H1 (cell line): Measurements from ENCODE around the gene FAM13C. TPM values are rescaled to one million over a fixed set of nuclear protein-coding genes. Genes with fewer than 3 reads are reported as not detected.

Experiments
- CTCF ChIA-PET: fragments of 300-600 bp; sonication (Branson Sonifier 250); formaldehyde crosslinking; loops from one replicate; lab custom pipeline; 2021; ENCODE audit not compliant: partially characterized antibody; lab: Charles Lee
- POLR2A ChIA-PET: fragments of 300-600 bp; sonication (Branson Sonifier 250); formaldehyde crosslinking; loops from one replicate; lab custom pipeline; 2021; ENCODE audit warnings: inconsistent platforms; ENCODE audit not compliant: partially characterized antibody; lab: Charles Lee
- DNase-seq, 2 experiments: peaks; one replicate each; pipeline versions ENCODE4 v3.0.0 to v3.0.0-alpha.2; 2010 to 2022; ENCODE audit warnings: low spot score in 2 of 2, low read depth in 1 of 2, mixed read lengths in 1 of 2
- FAIRE-seq: peaks from 2 replicates; lab custom pipeline; 2011; peaks lifted over from hg19 to GRCh38; lab: Jason Lieb, UNC
- H2AFZ ChIP-seq: 2 replicates; pipeline ENCODE4 v1.8.1; 2012; ENCODE audit warnings: low read length, inconsistent platforms
- H2AK5ac ChIP-seq: 2 replicates; pipeline ENCODE4 v1.6.1; 2013; ENCODE audit warnings: low read depth, low read length
- H2BK120ac ChIP-seq: replicated peaks from 2 replicates; pipeline ENCODE3; 2013; ENCODE audit warnings: low read depth, low read length, inconsistent platforms
- H2BK12ac ChIP-seq: 2 replicates; pipeline ENCODE4 v1.6.1; 2013; ENCODE audit warnings: low read depth, low read length
- H2BK15ac ChIP-seq: 2 replicates; pipeline ENCODE4 v1.6.1; 2013; ENCODE audit warnings: low read length
- H2BK20ac ChIP-seq: 2 replicates; pipeline ENCODE4 v1.6.1; 2013; ENCODE audit warnings: low read length
- H2BK5ac ChIP-seq: 2 replicates; pipeline ENCODE4 v1.6.1; 2013; ENCODE audit warnings: low read depth, low read length
- H3K14ac ChIP-seq: 2 replicates; pipeline ENCODE4 v1.6.1; 2013; ENCODE audit warnings: inconsistent platforms; ENCODE audit not compliant: insufficient read length
- H3K18ac ChIP-seq: 2 replicates; pipeline ENCODE4 v1.6.1; 2013; ENCODE audit warnings: low read length; ENCODE audit errors: extremely low read depth
- H3K23ac ChIP-seq: 2 replicates; pipeline ENCODE4 v1.6.1; 2013; ENCODE audit warnings: inconsistent platforms; ENCODE audit not compliant: insufficient read length
- H3K23me2 ChIP-seq: 2 replicates; pipeline ENCODE4 v1.6.1; 2013; ENCODE audit warnings: low read depth, low read length
- H3K27ac ChIP-seq: 2 replicates; pipeline ENCODE4 v1.6.1; 2011; ENCODE audit warnings: low read depth, low read length, inconsistent platforms
- H3K27me3 ChIP-seq, 4 experiments: replicated peaks in 1 of 4; 1 replicate in 1 of 4; 2 replicates in 3 of 4; pipeline versions ENCODE4 v1.6.1 to v1.8.1; 2011 to 2013; ENCODE audit warnings: low read length in 3 of 4, mild to moderate bottlenecking in 3 of 4, inconsistent platforms in 2 of 4, mixed read lengths in 2 of 4, moderate library complexity in 1 of 4; ENCODE audit not compliant: control insufficient read depth in 3 of 4, insufficient read depth in 3 of 4; ENCODE audit errors: extremely low read depth in 1 of 4
- H3K36me3 ChIP-seq, 4 experiments: 2 replicates each; pipeline versions ENCODE4 v1.6.1 to v1.8.1; 2011 to 2013; ENCODE audit warnings: mild to moderate bottlenecking in 4 of 4, low read length in 3 of 4, moderate library complexity in 2 of 4, control low read depth in 1 of 4, inconsistent platforms in 1 of 4; ENCODE audit not compliant: insufficient read depth in 4 of 4, control insufficient read depth in 2 of 4
- H3K4ac ChIP-seq: replicated peaks from 2 replicates; pipeline ENCODE3; 2013; ENCODE audit warnings: low read length, low read depth, mixed read lengths, inconsistent platforms; ENCODE audit not compliant: insufficient read length
- H3K4me1 ChIP-seq, 4 experiments: replicated peaks in 1 of 4; 1 replicate in 1 of 4; 2 replicates in 3 of 4; pipeline versions ENCODE4 v1.6.1 to v1.8.1; 2011 to 2013; ENCODE audit warnings: low read length in 3 of 4, inconsistent platforms in 2 of 4, mixed read lengths in 1 of 4; ENCODE audit not compliant: insufficient read depth in 4 of 4, control insufficient read depth in 3 of 4
- H3K4me2 ChIP-seq, 2 experiments: 2 replicates each; pipeline versions ENCODE4 v1.6.1 to v1.8.1; 2011 to 2013; ENCODE audit warnings: low read depth in 2 of 2, low read length in 2 of 2, control low read depth in 1 of 2, inconsistent platforms in 1 of 2, mild to moderate bottlenecking in 1 of 2; ENCODE audit not compliant: insufficient read depth in 1 of 2
- H3K4me3 ChIP-seq, 4 experiments: fragments of 200-600, 300-600 bp in 1 of 4; sonication (generic), shearing (Covaris generic), sonication (Bioruptor Twin) in 1 of 4; 2 replicates each; pipeline versions ENCODE4 v1.5.1 to v1.8.1; 2011 to 2016; ENCODE audit warnings: low read length in 4 of 4, low read depth in 3 of 4, control low read depth in 2 of 4, inconsistent platforms in 2 of 4, mild to moderate bottlenecking in 2 of 4, mixed read lengths in 1 of 4, moderate library complexity in 1 of 4; ENCODE audit not compliant: insufficient read depth in 2 of 4; ENCODE audit errors: extremely low read depth in 1 of 4
- H3K56ac ChIP-seq: replicated peaks from 2 replicates; pipeline ENCODE3; 2013; ENCODE audit warnings: low read depth, mild to moderate bottlenecking, mixed read lengths, low read length, inconsistent platforms; ENCODE audit not compliant: insufficient read length
- H3K79me1 ChIP-seq: 2 replicates; pipeline ENCODE4 v1.6.1; 2013; ENCODE audit warnings: low read depth, low read length, control low read depth
- H3K79me2 ChIP-seq, 2 experiments: 2 replicates each; pipeline versions ENCODE4 v1.6.1 to v1.8.1; 2012 to 2013; ENCODE audit warnings: low read length in 2 of 2, mild to moderate bottlenecking in 2 of 2, inconsistent platforms in 1 of 2; ENCODE audit not compliant: insufficient read depth in 2 of 2, control insufficient read depth in 1 of 2
- H3K9ac ChIP-seq, 4 experiments: replicated peaks in 1 of 4; 1 replicate in 1 of 4; 2 replicates in 3 of 4; pipeline versions ENCODE4 v1.6.1 to v1.8.1; 2011 to 2013; ENCODE audit warnings: low read depth in 3 of 4, low read length in 3 of 4, control low read depth in 2 of 4, mild to moderate bottlenecking in 2 of 4, moderate library complexity in 2 of 4, inconsistent platforms in 1 of 4; ENCODE audit errors: extremely low read depth in 1 of 4
- H3K9me3 ChIP-seq, 2 experiments: 2 replicates each; pipeline versions ENCODE4 v1.6.1 to v1.8.1; 2012 to 2013; ENCODE audit warnings: mild to moderate bottlenecking in 2 of 2, moderate library complexity in 2 of 2, control low read depth in 1 of 2, inconsistent platforms in 1 of 2, low read depth in 1 of 2, low read length in 1 of 2, mixed read lengths in 1 of 2; ENCODE audit not compliant: insufficient read depth in 2 of 2
- H4K20me1 ChIP-seq, 2 experiments: replicated peaks in 1 of 2; 2 replicates each; pipeline versions ENCODE3 to v1.8.1; 2011 to 2013; ENCODE audit warnings: inconsistent platforms in 2 of 2, low read length in 2 of 2, mild to moderate bottlenecking in 1 of 2; ENCODE audit not compliant: insufficient read depth in 2 of 2, control insufficient read depth in 1 of 2
- H4K5ac ChIP-seq: 2 replicates; pipeline ENCODE4 v1.6.1; 2013; ENCODE audit warnings: low read length, low read depth, mixed read lengths, inconsistent platforms; ENCODE audit not compliant: insufficient read length
- H4K8ac ChIP-seq: 2 replicates; pipeline ENCODE4 v1.8.0; 2013; ENCODE audit warnings: mild to moderate bottlenecking, moderate library complexity, low read length, inconsistent platforms; ENCODE audit not compliant: insufficient read depth; ENCODE audit errors: extremely low read depth
- H4K91ac ChIP-seq: replicated peaks from 2 replicates; pipeline ENCODE3; 2013; ENCODE audit warnings: low read length, mixed read lengths, inconsistent platforms; ENCODE audit not compliant: insufficient read length
- ATF2 ChIP-seq: IDR thresholded peaks from 2 replicates; pipeline ENCODE4 v1.6.1; 2012; ENCODE audit warnings: low read length, inconsistent platforms
- CBX5 ChIP-seq: fragments of 300-800, 300-1000 bp; sonication (generic); IDR thresholded peaks from 2 replicates; pipeline ENCODE4 v1.7.1; 2016; ENCODE audit warnings: antibody characterized with exemption, low read length, low read depth
- EZH2 ChIP-seq: fragments of 200-600 bp; sonication (generic); IDR thresholded peaks from 2 replicates; pipeline ENCODE4 v1.7.1; 2012; ENCODE audit warnings: low read depth, mild to moderate bottlenecking, moderate library complexity, low read length, inconsistent platforms; ENCODE audit not compliant: severe bottlenecking
- KDM5A ChIP-seq: fragments of 200-600 bp; IDR thresholded peaks from 2 replicates; pipeline ENCODE4 v1.7.1; 2012; ENCODE audit warnings: mild to moderate bottlenecking, low read length, inconsistent platforms, mixed read lengths
- MAFK ChIP-seq: IDR thresholded peaks from 2 replicates; pipeline ENCODE4 v1.6.1; 2012; ENCODE audit warnings: low read depth, mild to moderate bottlenecking, improper control_type of control experiment, low read length
- MAX ChIP-seq: IDR thresholded peaks from 2 replicates; pipeline ENCODE4 v1.6.1; 2012; ENCODE audit warnings: inconsistent platforms
- NANOG ChIP-seq: IDR thresholded peaks from 2 replicates; pipeline ENCODE4 v1.6.1; 2011; ENCODE audit warnings: low read length, low read depth, mild to moderate bottlenecking, inconsistent platforms; ENCODE audit not compliant: insufficient read depth, poor library complexity, severe bottlenecking
- RXRA ChIP-seq: IDR thresholded peaks from 2 replicates; pipeline ENCODE4 v1.6.1; 2011; ENCODE audit warnings: low read depth, mild to moderate bottlenecking, low read length, moderate library complexity; ENCODE audit not compliant: insufficient read depth
- SIRT6 ChIP-seq: IDR thresholded peaks from one replicate; pipeline ENCODE4 v1.7.1; 2012; ENCODE audit warnings: low read length, inconsistent platforms
- TAF7 ChIP-seq: optimal IDR thresholded peaks from 2 replicates; pipeline ENCODE3; 2011; ENCODE audit warnings: low read depth, mild to moderate bottlenecking, inconsistent platforms, low read length, moderate library complexity, borderline replicate concordance
- TCF12 ChIP-seq: IDR thresholded peaks from 2 replicates; pipeline ENCODE4 v1.6.1; 2011; ENCODE audit warnings: low read depth, mild to moderate bottlenecking, low read length
- YY1 ChIP-seq: IDR thresholded peaks from 2 replicates; pipeline ENCODE4 v1.6.1; 2011; ENCODE audit warnings: low read depth, mild to moderate bottlenecking, low read length
- WGBS, 2 experiments: shearing (Covaris generic) in 1 of 2; methylation state at CpG; one replicate each; pipeline versions ENCODE4 v1.1.6 to v1.1.7; 2013 to 2015; ENCODE audit warnings: low lambda C conversion rate in 2 of 2, mixed read lengths in 2 of 2, inconsistent platforms in 1 of 2, low coverage in 1 of 2, missing lambda C conversion rate in 1 of 2; ENCODE audit not compliant: insufficient replicate concordance in 2 of 2, insufficient coverage in 1 of 2, insufficient read length in 1 of 2; ENCODE audit errors: extremely low coverage in 1 of 2, missing lambda C conversion rate in 1 of 2; 5-methylcytosine and 5-hydroxymethylcytosine counted together
- polyA plus RNA-seq, 7 experiments: library from polyadenylated mRNA; depleted of rRNA in 3 of 7; stranded (reverse) in 5 of 7; unstranded in 2 of 7; fragments of >200 nt in 5 of 7; fragments of 200-250 nt in 2 of 7; gene quantifications; 1 replicate in 5 of 7; 2 replicates in 1 of 7; 4 replicates in 1 of 7; pipeline versions ENCODE4 v1.2.1 to v1.2.3, GENCODE V29; 2011 to 2013; ENCODE audit warnings: missing spikeins in 2 of 7, mixed read lengths in 2 of 7
- total RNA-seq: library from RNA; stranded (reverse); fragmentation: NEBNext Ultra II Directional; extraction: Animal tissue kit (Norgen Biotek cat#: 25700); gene quantifications from 2 replicates; pipeline ENCODE4 v1.2.1, GENCODE V29; 2021

Gene FAM13C
- total and polyA plus RNA-seq, 2 of the 8 experiments (the other 6 are each of a cell fraction or from before 2014, with no cell fraction given) = 0.56 to 0.62 TPM

- Histone ChIP-seq H3K9ac (no peak overlapping the region), H4K91ac (no peak overlapping the region), H3K18ac (no peak overlapping the region), H3K23me2 (no peaks in the 10 kb centered on the region), H3K14ac (no peak overlapping the region), H2BK20ac (no peak overlapping the region), H2BK120ac (no peak overlapping the region), H2BK5ac (no peak overlapping the region), H3K4me2 (no peak overlapping the region), H2BK12ac (no peak overlapping the region), H3K9me3 (no peaks in the 10 kb centered on the region), H4K5ac (no peak overlapping the region), H4K20me1 (no peaks in the 10 kb centered on the region), H3K4ac (no peak overlapping the region), H3K27me3 (no peaks in the 10 kb centered on the region), H3K79me2 (no peaks in the 10 kb centered on the region), H3K36me3 (no peaks in the 10 kb centered on the region), H3K56ac (no peak overlapping the region), H3K27ac (no peak overlapping the region), H3K23ac (no peak overlapping the region), H2AFZ (no peak overlapping the region), H3K4me1 (peaks cover 0 to 2% (median 0%) of the 10 kb centered on the region in 4 experiments; a peak in 1 of 7 replicates), H2AK5ac (no peak overlapping the region), H4K8ac (no peak overlapping the region), H2BK15ac (no peak overlapping the region), H3K79me1 (no peaks in the 10 kb centered on the region), H3K4me3 (no peak overlapping the region)
- CTCF ChIA-PET = no interaction called here
- WGBS, 2 experiments = 67% methylated on average over 4 of the region's 4 CpGs; no CpG with 5 or more reads in 1 of the 2 experiments
- DNase-seq (no peak), FAIRE-seq (no peak)
- POLR2A ChIA-PET = no interaction called here
- TF ChIP-seq EZH2 = no peak
- TF ChIP-seq TCF12 = no peak
- no peak for TF ChIP-seq ATF2
- TF ChIP-seq KDM5A = no peak
- TF ChIP-seq NANOG = no peak
- no peak for TF ChIP-seq MAX
- no peak for TF ChIP-seq MAFK
- no peak for TF ChIP-seq RXRA
- no peak for TF ChIP-seq CBX5
- no peak for TF ChIP-seq YY1
- TF ChIP-seq TAF7 = no peak
- TF ChIP-seq SIRT6 = no peak
Observed at GRCh38 chr10:59216178-59216869, 146.0 kb downstream of the FAM13C start.
